Measurements from ENCODE around the gene CD300LD.
A peak's percentile ranks its signal among the peaks of the same experiment; 100 is the strongest.

Gene CD300LD

DNA sequence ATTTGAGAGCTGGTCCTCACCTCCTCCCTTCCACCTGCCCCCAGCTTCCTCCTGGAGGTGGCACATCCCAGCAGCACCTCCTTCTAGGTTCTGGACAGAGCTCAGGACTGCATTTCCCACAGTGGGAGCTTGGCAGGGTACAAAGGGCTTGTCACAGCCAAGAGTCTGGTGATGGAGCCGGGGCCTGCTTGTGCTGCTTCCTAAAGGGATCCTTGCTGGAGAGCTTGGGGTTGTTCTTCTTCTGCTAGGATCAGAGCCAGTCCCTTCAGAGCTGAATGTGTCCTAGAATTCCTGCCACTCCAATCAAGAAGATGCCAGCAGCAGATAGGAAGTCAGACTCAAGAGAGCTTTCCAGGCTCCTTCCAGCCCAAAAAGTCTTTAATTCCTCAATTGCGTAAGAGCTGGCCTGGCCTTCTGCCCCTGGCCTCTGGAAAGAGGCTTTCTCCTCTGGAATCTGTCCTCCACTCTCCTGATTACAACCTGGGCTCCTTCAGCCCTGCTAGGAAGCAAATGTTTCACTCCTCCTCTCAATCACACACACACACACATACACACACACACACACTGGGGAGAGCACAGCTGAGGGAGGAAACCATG is 27.1 kb upstream of the CD300LD start:
- DNase-seq (ENCODE audit: low read depth): peak; percentile 13
- H3K4me3 ChIP-seq (ENCODE audit: low read length): no peak overlapping the region
- TF ChIP-seq, protein P1, sequence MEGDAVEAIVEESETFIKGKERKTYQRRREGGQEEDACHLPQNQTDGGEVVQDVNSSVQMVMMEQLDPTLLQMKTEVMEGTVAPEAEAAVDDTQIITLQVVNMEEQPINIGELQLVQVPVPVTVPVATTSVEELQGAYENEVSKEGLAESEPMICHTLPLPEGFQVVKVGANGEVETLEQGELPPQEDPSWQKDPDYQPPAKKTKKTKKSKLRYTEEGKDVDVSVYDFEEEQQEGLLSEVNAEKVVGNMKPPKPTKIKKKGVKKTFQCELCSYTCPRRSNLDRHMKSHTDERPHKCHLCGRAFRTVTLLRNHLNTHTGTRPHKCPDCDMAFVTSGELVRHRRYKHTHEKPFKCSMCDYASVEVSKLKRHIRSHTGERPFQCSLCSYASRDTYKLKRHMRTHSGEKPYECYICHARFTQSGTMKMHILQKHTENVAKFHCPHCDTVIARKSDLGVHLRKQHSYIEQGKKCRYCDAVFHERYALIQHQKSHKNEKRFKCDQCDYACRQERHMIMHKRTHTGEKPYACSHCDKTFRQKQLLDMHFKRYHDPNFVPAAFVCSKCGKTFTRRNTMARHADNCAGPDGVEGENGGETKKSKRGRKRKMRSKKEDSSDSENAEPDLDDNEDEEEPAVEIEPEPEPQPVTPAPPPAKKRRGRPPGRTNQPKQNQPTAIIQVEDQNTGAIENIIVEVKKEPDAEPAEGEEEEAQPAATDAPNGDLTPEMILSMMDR (conservative IDR thresholded peaks at IDR 0.05; ENCODE audit: low read length): no peak

DNA sequence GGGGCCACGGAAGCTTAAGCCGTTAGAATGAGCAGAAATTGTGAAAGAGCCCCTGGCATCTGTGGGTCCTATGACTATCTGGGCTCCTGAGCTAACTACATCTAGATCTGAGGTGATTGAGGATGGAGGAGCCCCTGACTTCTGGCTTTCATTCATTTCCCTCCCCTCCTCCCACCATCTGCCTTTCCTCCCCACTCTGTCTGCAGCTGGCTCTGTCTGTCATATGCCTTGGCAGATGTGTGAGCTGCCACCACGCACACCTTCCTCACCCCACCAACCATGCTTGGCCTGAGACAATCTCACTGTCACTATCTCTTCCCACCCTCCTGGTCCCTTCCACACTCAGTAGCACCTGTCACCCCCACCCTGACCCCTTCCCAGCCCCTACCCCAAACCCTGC is 26.4 kb upstream of the CD300LD start:
- TF ChIP-seq, protein P1 (conservative IDR thresholded peaks at IDR 0.05; ENCODE audit: low read length): no peak
- no peak overlapping the region for H3K4me3 ChIP-seq (ENCODE audit: low read length)
- no peak for DNase-seq (ENCODE audit: low read depth)

DNA sequence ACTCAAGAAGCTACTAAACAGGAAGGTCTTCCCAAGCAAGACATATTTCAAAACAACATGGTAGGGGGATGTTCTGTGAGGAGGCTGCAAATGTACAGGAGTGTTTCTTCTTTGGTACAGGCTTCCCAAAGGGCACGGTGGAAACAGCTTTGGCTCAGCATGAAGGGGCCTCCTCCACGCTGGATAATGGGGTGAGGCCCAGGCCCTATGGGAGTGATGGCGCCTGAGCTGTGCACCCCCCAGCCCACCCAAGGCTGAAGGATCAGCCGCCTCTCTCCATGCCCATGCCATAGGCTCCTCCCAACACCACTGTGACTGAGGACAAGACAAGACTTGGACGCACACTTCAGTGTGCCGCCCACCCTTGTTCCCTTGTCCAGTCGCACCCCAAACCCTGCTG is 24.6 kb upstream of the CD300LD start:
- TF ChIP-seq, protein P1 (conservative IDR thresholded peaks at IDR 0.05; ENCODE audit: low read length): no peak
- no peak overlapping the region for H3K4me3 ChIP-seq (ENCODE audit: low read length)
- DNase-seq (ENCODE audit: low read depth): no peak

DNA sequence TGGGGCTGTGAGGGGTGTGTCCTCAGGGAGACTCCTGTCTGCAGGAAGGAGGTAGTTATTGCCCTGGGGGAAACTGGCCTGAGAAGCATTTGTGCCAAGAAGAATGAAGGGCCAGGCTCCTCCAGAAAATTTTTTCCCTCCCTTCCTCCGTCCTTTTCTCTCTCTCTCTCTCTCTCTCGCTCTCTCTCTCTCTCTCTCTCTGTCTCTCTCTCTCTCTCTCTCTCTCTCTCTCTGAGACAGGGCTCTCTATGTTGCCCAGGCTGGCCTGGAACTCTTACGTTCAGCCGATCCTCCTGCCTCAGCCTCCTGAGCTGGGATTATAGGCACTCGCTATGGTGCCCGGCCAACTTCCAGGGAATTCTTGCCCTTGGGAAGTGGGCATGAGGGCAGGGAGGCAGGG is 20.0 kb upstream of the CD300LD start:
- no peak for DNase-seq (ENCODE audit: low read depth)
- TF ChIP-seq, protein P1 (conservative IDR thresholded peaks at IDR 0.05; ENCODE audit: low read length): no peak
- no peak overlapping the region for H3K4me3 ChIP-seq (ENCODE audit: low read length)

DNA sequence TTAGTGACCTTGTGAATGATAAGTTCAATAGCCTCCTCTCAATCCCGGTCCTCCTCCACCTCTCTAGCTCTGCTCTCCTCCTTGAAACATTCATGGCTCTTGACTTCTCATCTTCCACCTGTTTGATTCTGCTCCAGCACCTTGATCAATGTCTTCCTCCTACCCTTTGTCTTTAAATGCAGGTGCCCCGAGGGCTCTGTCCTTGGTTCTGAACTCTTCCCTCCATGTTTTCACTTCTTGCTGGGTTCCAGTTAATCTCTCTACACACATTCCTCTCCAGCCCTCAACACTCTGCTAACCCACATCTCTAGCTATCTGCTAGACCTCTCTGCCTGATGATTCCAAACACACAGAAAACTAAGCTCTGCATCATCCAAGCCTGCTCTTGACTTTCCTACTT is 18.0 kb upstream of the CD300LD start:
- TF ChIP-seq, protein P1 (conservative IDR thresholded peaks at IDR 0.05; ENCODE audit: low read length): no peak
- no peak overlapping the region for H3K4me3 ChIP-seq (ENCODE audit: low read length)
- DNase-seq (ENCODE audit: low read depth): no peak

DNA sequence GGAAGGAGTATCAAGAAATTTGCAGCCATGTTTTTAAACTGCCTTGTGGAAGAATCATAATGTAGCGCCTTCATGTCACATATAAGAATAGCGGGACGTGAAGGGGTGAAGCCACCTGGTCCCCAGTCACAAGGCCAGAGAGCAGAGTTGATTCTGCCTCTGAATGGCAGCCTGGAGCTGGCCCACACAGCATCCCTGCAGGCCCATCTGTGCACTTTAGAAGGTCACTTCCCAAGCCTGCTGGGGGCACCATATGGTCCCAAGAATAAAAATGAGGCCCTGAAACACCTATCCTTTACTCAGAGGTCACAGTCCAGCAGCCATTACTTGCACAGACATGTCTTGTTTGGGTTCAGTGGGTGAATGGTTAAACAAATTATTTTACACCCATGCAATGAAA is 16.4 kb upstream of the CD300LD start:
- no peak overlapping the region for H3K4me3 ChIP-seq (ENCODE audit: low read length)
- TF ChIP-seq, protein P1 (conservative IDR thresholded peaks at IDR 0.05; ENCODE audit: low read length): no peak
- no peak for DNase-seq (ENCODE audit: low read depth)

DNA sequence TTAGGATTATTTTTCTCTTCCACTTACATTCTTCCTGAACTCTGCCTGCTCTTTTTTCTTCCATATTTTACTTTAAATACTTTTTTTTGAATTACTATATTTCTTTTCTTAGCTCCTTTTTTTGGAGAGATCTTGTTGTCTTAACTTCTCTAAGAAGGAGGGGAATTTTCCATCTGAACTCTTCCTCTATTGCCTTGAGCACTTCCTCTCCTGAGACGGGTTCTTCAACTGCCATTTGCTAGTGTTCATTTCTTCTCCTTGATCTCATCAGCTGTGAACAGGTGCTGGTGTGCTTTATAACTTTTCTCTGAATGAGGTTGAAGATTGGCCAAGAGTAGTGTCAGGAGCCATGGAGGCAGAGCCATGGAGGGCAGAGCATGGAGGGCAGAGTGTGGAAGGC is 15.1 kb upstream of the CD300LD start:
- TF ChIP-seq, protein P1 (conservative IDR thresholded peaks at IDR 0.05; ENCODE audit: low read length): no peak
- no peak for DNase-seq (ENCODE audit: low read depth)
- H3K4me3 ChIP-seq (ENCODE audit: low read length): no peak overlapping the region

Data from AG10803 (cell line).